Right lung (tissue), 5 donors: Measurements from ENCODE around the gene PIP4K2A. TPM values are rescaled to one million over a fixed set of nuclear protein-coding genes. Genes with fewer than 3 reads are reported as not detected.
"Not testable (repeated sequence)": the region's sequence is repeated elsewhere in the genome, so short reads cannot be mapped to it uniquely, and the experiment has no call there.

ENCODE experiments used
- DNase-seq, 2 donors: peaks; one replicate each; pipeline ENCODE4 v3.0.0-alpha.2; 2013
- polyA plus RNA-seq, 5 donors: library from polyadenylated mRNA; unstranded; fragments of 120-200 nt; gene quantifications; one replicate each; pipeline versions ENCODE4 v1.2.1 to v1.2.3, GENCODE V29; 2013; ENCODE audit warnings: inconsistent platforms in 1 of 5, low replicate concordance in 1 of 5; ENCODE audit not compliant: insufficient read length in 5 of 5, insufficient read depth in 1 of 5

The PIP4K2A gene
- polyA plus RNA-seq, 5 donors, result 21.2 to 28.7 (median 26.6) TPM

- no peak for DNase-seq
Observed at GRCh38 chr10:22518167-22518724, 196.1 kb downstream of the PIP4K2A start.

GRCh38 chr10:22515009-22515408 lies 199.4 kb downstream of the PIP4K2A start:
- DNase-seq, result no peak

GRCh38 chr10:22514414-22514758 lies 200.0 kb downstream of the PIP4K2A start:
- DNase-seq, result not testable (repeated sequence)

GRCh38 chr10:22513483-22514413 lies 200.6 kb downstream of the PIP4K2A start:
- not testable (repeated sequence) for DNase-seq

- DNase-seq, result not testable (repeated sequence)
Observed at GRCh38 chr10:22512015-22512414, 202.4 kb downstream of the PIP4K2A start.

- not testable (repeated sequence) for DNase-seq
Observed at GRCh38 chr10:22508214-22508613, 206.2 kb downstream of the PIP4K2A start.

GRCh38 chr10:22505911-22506685 lies 208.3 kb downstream of the PIP4K2A start:
- DNase-seq, result no peak

GRCh38 chr10:22504766-22505165 lies 209.6 kb downstream of the PIP4K2A start:
- no peak for DNase-seq

- no peak for DNase-seq
Observed at GRCh38 chr10:22503315-22504088, 210.9 kb downstream of the PIP4K2A start.

GRCh38 chr10:22501863-22502262 lies 212.5 kb downstream of the PIP4K2A start:
- DNase-seq, result no peak

- DNase-seq, result no peak
Observed at GRCh38 chr10:22501413-22501812, 213.0 kb downstream of the PIP4K2A start.

GRCh38 chr10:22500656-22501340 lies 213.6 kb downstream of the PIP4K2A start:
- DNase-seq, result peak; percentile 24 to 29

GRCh38 chr10:22499973-22500372 lies 214.4 kb downstream of the PIP4K2A start:
- not testable (repeated sequence) for DNase-seq

GRCh38 chr10:22495396-22495795 lies 219.0 kb downstream of the PIP4K2A start:
- DNase-seq, result no peak

- DNase-seq, result no peak
Observed at GRCh38 chr10:22494007-22494406, 220.4 kb downstream of the PIP4K2A start.

GRCh38 chr10:22491931-22492615 lies 222.3 kb downstream of the PIP4K2A start:
- no peak for DNase-seq

GRCh38 chr10:22491480-22491879 lies 222.9 kb downstream of the PIP4K2A start:
- DNase-seq, result no peak

- DNase-seq, result no peak
Observed at GRCh38 chr10:22489975-22490374, 224.4 kb downstream of the PIP4K2A start.

- no peak for DNase-seq
Observed at GRCh38 chr10:22489467-22489866, 224.9 kb downstream of the PIP4K2A start.

- no peak for DNase-seq
Observed at GRCh38 chr10:22486431-22486830, 227.9 kb downstream of the PIP4K2A start.
